ENCODE data around the gene NISCH.
A peak's percentile ranks its signal among the peaks of the same experiment; 100 is the strongest.

The NISCH gene

GRCh38 chr3:52455283-52456168, at the start of gene NISCH:
Gene NISCH, plus strand, starts transcription at chr3:52455604. Its CDS starts 38 bp downstream, at chr3:52455642.
- peak; percentile 86 to 98 (median 95) for DNase-seq (ENCODE audit: low read depth in 3 of 3, low spot score in 1 of 3)

GRCh38 chr3:52406231-52406661, 49.2 kb upstream of the NISCH start:
- DNase-seq (ENCODE audit: low read depth in 3 of 3, low spot score in 1 of 3), result no peak

- DNase-seq (ENCODE audit: low read depth in 3 of 3, low spot score in 1 of 3), result no peak
Measured at GRCh38 chr3:52406791-52407510, 48.5 kb upstream of the NISCH start.

GRCh38 chr3:52407779-52408178, 47.6 kb upstream of the NISCH start:
- no peak for DNase-seq (ENCODE audit: low read depth in 3 of 3, low spot score in 1 of 3)

- DNase-seq (ENCODE audit: low read depth in 3 of 3, low spot score in 1 of 3), result no peak
Measured at GRCh38 chr3:52408466-52408865, 46.9 kb upstream of the NISCH start.

- no peak for DNase-seq (ENCODE audit: low read depth in 3 of 3, low spot score in 1 of 3)
Measured at GRCh38 chr3:52415800-52416199, 39.6 kb upstream of the NISCH start.

GRCh38 chr3:52420388-52420787, 35.0 kb upstream of the NISCH start:
- no peak for DNase-seq (ENCODE audit: low read depth in 3 of 3, low spot score in 1 of 3)

- DNase-seq (ENCODE audit: low read depth in 3 of 3, low spot score in 1 of 3), result no peak
Measured at GRCh38 chr3:52422669-52423068, 32.7 kb upstream of the NISCH start.

- DNase-seq (ENCODE audit: low read depth in 3 of 3, low spot score in 1 of 3), result no peak
Measured at GRCh38 chr3:52423173-52423572, 32.2 kb upstream of the NISCH start.

- no peak for DNase-seq (ENCODE audit: low read depth in 3 of 3, low spot score in 1 of 3)
Measured at GRCh38 chr3:52428151-52429005, 27.0 kb upstream of the NISCH start.

- DNase-seq (ENCODE audit: low read depth in 3 of 3, low spot score in 1 of 3), result no peak
Measured at GRCh38 chr3:52429031-52429430, 26.4 kb upstream of the NISCH start.

GRCh38 chr3:52429779-52430415, 25.5 kb upstream of the NISCH start:
- DNase-seq (ENCODE audit: low read depth in 3 of 3, low spot score in 1 of 3), result no peak

GRCh38 chr3:52430416-52430810, 25.0 kb upstream of the NISCH start:
- DNase-seq (ENCODE audit: low read depth in 3 of 3, low spot score in 1 of 3), result no peak

- no peak for DNase-seq (ENCODE audit: low read depth in 3 of 3, low spot score in 1 of 3)
Measured at GRCh38 chr3:52431459-52432223, 23.8 kb upstream of the NISCH start.

GRCh38 chr3:52432225-52432624, 23.2 kb upstream of the NISCH start:
- no peak for DNase-seq (ENCODE audit: low read depth in 3 of 3, low spot score in 1 of 3)

GRCh38 chr3:52432691-52433141, 22.7 kb upstream of the NISCH start:
- DNase-seq (ENCODE audit: low read depth in 3 of 3, low spot score in 1 of 3), result no peak

GRCh38 chr3:52433328-52433995, 21.9 kb upstream of the NISCH start:
- no peak for DNase-seq (ENCODE audit: low read depth in 3 of 3, low spot score in 1 of 3)

- no peak for DNase-seq (ENCODE audit: low read depth in 3 of 3, low spot score in 1 of 3)
Measured at GRCh38 chr3:52433996-52434479, 21.4 kb upstream of the NISCH start.

- DNase-seq (ENCODE audit: low read depth in 3 of 3, low spot score in 1 of 3), result no peak
Measured at GRCh38 chr3:52434491-52435115, 20.8 kb upstream of the NISCH start.
